ENCODE measurements around the gene ITPR2.

DNA sequence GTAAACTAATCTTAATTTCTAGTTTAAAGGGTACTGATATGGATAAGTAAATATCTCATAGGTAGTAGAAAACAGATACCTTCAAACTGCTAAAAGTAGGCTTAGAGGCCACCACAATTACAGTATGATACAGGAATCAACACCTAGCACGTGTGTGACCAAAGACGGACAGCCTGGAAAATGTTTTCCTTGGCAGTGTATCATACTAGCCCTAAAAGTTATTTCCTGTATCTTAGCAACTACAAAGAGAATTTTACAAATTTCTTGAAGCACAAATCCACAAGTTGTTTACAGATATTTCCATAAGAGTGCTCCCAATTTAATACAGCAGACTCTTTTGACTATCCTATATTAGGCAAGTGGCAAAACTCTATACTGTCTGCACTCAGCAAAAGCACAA lies 106.0 kb downstream of the ITPR2 start:
- TF ChIP-seq EP300 (IDR thresholded peaks at IDR 0.05) = no peak
- TF ChIP-seq, protein P1, sequence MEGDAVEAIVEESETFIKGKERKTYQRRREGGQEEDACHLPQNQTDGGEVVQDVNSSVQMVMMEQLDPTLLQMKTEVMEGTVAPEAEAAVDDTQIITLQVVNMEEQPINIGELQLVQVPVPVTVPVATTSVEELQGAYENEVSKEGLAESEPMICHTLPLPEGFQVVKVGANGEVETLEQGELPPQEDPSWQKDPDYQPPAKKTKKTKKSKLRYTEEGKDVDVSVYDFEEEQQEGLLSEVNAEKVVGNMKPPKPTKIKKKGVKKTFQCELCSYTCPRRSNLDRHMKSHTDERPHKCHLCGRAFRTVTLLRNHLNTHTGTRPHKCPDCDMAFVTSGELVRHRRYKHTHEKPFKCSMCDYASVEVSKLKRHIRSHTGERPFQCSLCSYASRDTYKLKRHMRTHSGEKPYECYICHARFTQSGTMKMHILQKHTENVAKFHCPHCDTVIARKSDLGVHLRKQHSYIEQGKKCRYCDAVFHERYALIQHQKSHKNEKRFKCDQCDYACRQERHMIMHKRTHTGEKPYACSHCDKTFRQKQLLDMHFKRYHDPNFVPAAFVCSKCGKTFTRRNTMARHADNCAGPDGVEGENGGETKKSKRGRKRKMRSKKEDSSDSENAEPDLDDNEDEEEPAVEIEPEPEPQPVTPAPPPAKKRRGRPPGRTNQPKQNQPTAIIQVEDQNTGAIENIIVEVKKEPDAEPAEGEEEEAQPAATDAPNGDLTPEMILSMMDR (IDR thresholded peaks at IDR 0.05) = no peak

All from A549 (cell line).